M059J (cell line): ENCODE data around the gene NFIB. TPM values are rescaled to one million over a fixed set of nuclear protein-coding genes. Genes with fewer than 3 reads are reported as not detected.

Experiments used
- DNase-seq: peaks from one replicate; pipeline ENCODE4 v3.0.0-alpha.2; 2012; ENCODE audit warnings: low read depth
- total RNA-seq: library from RNA; depleted of rRNA; stranded (reverse); fragments of >200 nt; shearing (Covaris generic); gene quantifications from 2 replicates; pipeline ENCODE4 v1.2.3, GENCODE V29; 2014; rRNA removed

NFIB gene
- 2.5 and 4.1 TPM in 2 replicates for total RNA-seq

GRCh38 chr9:14313951-14314423 lies at the start of gene NFIB:
Gene NFIB, minus strand, starts transcription at chr9:14314141. Its CDS starts 630 bp downstream, at chr9:14313511.
- DNase-seq = peak; percentile 63

GRCh38 chr9:14362175-14362574 lies 48.2 kb upstream of the NFIB start:
- no peak for DNase-seq

- DNase-seq = no peak
Measured at GRCh38 chr9:14361074-14361473, 47.1 kb upstream of the NFIB start.

- peak; percentile 52 for DNase-seq
Measured at GRCh38 chr9:14358523-14358922, 44.6 kb upstream of the NFIB start.

GRCh38 chr9:14356351-14357265 lies 42.7 kb upstream of the NFIB start:
- no peak for DNase-seq

GRCh38 chr9:14354201-14354600 lies 40.3 kb upstream of the NFIB start:
- DNase-seq = no peak

- DNase-seq = peak; percentile 75
Measured at GRCh38 chr9:14353222-14354056, 39.5 kb upstream of the NFIB start.

GRCh38 chr9:14352503-14352902 lies 38.6 kb upstream of the NFIB start:
- no peak for DNase-seq

- peak; percentile 25 for DNase-seq
Measured at GRCh38 chr9:14351221-14351836, 37.4 kb upstream of the NFIB start.

GRCh38 chr9:14350754-14351153 lies 36.8 kb upstream of the NFIB start:
- DNase-seq = no peak

- no peak for DNase-seq
Measured at GRCh38 chr9:14350349-14350728, 36.4 kb upstream of the NFIB start.

GRCh38 chr9:14349447-14350348 lies 35.8 kb upstream of the NFIB start:
- DNase-seq = peak; percentile 29

- no peak for DNase-seq
Measured at GRCh38 chr9:14349146-14349446, 35.2 kb upstream of the NFIB start.

GRCh38 chr9:14348373-14349145 lies 34.6 kb upstream of the NFIB start:
- peak; percentile 31 for DNase-seq

GRCh38 chr9:14348123-14348372 lies 34.1 kb upstream of the NFIB start:
- no peak for DNase-seq

GRCh38 chr9:14347406-14348122 lies 33.6 kb upstream of the NFIB start:
- peak; percentile 44 for DNase-seq

- DNase-seq = no peak
Measured at GRCh38 chr9:14346811-14347405, 33.0 kb upstream of the NFIB start.

GRCh38 chr9:14346231-14346791 lies 32.4 kb upstream of the NFIB start:
- DNase-seq = no peak
